ENCODE measurements around the gene ARSD.
"Not testable (repeated sequence)": the region's sequence is repeated elsewhere in the genome, so short reads cannot be mapped to it uniquely, and the experiment has no call there.

Gene ARSD

DNA sequence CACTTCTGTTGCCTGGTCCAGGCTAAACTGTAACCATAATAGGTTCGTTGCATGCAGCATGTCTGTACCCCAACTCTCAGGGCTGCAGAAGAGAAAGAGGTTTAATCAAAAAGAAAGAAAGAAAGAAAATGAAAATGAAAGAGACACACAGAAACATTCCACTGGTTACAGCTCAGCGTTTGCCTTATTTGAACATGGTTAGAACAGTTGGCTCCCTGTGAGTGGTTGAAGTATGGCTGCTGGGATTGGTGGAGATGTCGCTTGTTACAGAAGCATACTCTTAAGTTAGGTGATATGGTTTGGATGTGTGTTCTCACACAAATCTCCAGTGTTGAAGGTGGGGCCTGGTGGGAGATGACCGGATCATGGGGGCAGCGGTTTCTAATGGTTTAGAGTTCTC is 36.3 kb downstream of the ARSD start:
- DNase-seq (ENCODE audit: low read depth in 2 of 2): no peak

DNA sequence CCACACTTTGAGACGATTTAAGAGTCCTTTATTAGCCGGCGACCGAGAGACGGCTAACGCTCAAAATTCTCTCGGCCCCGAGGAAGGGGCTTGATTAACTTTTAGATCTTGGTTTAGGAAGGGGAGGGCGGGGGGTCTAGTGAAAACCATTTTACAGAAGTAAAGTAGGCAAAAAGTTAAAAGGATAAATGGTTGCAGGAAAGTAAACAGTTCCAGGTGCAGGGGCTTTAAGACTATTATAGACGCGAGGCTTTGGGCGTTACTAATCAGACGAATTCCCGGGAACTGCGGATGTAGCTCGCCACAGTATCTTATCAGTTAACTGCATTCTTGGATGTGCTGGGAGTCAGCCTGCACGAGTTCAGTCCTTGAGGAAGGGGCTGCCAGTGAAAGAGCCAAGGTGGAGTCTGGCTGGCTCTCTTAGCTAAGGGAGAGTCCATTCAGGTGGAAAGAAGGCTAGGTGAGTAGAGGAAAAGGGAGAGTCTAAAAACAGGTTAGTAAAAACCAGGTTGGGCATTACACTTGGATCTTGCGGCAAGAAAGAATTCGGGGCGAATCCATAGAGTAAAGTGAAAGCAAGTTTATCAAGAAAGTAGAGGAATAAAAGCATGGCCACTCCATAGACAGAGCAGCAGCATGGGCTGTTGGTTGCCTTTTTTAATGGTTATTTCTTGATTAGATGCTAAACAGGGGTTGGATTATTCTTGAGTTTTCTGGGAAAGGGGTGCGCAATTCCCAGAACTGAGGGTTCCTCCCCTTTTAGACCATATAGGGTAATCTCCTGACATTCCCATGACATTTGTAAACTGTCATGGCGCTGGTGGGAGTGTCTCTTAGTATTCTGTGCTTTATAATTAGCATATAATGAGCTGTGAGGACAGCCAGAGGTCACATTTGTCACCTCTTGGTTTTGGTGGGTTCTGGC is 38.3 kb downstream of the ARSD start:
- DNase-seq (ENCODE audit: low read depth in 2 of 2): not testable (repeated sequence)

DNA sequence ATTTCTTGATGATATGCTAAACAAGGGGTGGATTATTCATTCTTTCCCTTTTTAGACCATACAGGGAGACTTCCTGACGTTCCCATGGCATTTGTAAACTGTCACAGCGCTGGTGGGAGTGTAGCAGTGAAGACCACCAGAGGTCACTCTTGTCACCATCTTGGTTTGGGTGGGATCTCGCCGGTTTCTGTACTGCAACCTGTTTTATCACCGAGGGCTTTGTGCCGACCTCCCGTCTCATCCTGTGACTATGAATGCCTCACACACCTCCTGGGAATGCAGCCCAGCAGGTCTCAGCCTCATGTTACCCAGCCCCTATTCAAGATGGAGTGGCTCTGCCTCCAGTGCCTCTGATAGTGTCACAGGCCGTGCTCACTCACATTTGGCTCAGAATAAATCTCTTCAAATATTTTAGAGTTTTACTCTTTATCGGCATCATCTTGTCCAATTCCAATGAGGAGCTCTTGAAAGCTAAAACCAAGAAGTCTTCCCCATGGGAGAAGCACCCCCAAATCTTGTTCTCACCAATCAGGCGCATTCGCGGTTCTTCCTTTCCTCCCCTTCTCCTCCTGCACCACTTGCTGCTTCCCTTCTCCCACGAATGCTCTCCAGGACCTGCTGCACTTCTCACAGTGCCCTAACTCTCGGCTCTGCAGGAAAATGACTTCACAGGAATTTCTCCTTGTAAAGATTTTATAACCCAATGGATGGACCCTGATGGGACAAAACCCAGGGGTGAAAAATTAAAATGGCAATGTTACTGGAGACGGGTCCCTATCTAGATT is 39.2 kb downstream of the ARSD start:
- not testable (repeated sequence) for DNase-seq (ENCODE audit: low read depth in 2 of 2)

DNA sequence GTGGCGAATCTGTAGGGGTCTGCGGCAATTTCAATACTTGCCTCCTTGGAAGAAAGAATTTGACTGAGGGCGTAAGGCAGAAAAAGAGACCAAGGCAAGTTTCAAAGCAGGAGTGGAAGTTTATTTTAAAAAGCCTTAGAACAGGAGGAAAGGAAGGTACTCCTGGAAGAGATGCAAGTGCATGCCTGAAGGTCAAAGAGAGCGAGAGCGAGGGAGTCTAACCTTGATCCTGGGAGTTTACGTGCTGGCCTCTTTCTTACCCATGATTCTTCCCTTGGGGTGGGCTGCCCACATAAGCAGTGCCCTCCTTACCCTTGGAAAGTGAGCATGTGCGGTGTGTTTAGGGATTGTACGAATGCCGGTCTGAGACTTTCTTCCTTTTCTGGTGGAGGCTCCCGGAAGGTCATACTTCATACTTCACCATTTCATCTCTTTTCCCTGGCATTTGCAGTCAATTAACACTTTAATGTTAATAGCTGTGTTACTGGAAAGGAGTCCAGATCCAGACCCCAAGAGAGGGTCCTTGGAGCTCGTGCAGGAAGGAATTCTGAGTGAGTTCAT is 40.0 kb downstream of the ARSD start:
- DNase-seq (ENCODE audit: low read depth in 2 of 2): no peak

GRCh38 chrX:2888309-2888708 is 40.8 kb downstream of the ARSD start:
- DNase-seq (ENCODE audit: low read depth in 2 of 2): no peak

DNA sequence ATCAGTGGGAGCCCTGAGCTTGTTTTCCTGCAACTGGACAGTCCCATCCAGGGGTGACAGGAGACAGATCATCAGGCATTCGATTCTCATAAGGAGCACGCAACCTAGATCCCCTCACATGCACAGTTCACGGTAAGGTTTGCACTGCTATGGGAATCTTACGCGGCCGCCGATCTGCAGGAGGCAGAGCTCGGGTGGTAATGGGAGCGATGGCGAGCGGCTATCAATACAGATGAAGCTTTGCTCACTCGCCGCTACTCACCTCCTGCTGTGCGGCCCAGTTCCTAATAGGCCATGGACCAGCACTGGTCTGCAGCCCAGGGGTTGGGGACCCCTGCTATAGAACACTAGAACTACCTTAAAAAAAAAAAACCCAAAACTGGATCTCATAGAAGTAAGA is 45.4 kb downstream of the ARSD start:
- no peak for DNase-seq (ENCODE audit: low read depth in 2 of 2)

DNA sequence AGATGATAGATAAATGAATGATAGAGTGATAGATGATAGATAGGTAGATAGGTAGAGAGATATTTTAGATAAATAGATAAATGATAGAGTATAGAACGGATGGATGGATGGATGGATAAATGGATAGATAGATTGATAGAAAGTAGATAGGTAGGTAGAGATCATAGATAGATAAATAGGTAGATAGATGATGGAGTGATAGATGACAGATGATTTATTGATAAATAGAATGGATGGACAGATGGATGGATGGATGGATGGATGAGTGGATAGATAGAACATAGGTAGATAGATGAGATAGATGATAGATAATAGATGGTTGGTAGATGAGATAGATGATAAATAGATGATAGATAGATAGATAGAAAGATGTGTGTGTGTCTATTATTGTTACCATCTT is 49.5 kb downstream of the ARSD start:
- no peak for DNase-seq (ENCODE audit: low read depth in 2 of 2)

GRCh38 chrX:2878563-2878962 is 50.6 kb downstream of the ARSD start:
- no peak for DNase-seq (ENCODE audit: low read depth in 2 of 2)

DNA sequence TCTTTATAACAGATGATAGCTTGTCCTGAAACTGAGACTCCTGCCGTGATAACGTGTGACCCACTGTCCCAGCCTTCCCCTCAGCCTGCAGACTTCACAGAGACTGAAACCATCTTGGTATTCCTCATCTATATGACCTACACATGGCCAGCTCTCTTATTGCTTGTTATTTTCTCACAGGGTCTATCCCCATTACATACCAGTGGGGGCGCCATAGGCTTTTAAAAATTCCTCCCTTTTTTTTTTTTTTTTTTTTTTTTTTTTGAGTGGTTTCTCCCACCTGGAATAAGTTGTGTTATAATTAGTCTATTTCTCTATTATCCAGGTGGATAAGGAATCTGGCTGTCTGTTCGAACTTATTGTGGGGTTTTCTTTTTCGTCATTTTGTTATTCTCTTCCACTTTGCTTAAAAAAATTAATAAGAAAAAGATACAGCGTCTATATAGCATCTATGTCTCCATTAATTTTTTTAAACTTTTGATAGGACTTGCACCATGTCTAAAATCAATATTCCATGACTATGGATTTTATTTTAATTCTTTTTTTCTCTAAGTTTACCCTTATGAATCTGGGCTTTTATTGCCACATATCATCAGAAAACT is 53.2 kb downstream of the ARSD start:
- no peak for DNase-seq (ENCODE audit: low read depth in 2 of 2)

DNA sequence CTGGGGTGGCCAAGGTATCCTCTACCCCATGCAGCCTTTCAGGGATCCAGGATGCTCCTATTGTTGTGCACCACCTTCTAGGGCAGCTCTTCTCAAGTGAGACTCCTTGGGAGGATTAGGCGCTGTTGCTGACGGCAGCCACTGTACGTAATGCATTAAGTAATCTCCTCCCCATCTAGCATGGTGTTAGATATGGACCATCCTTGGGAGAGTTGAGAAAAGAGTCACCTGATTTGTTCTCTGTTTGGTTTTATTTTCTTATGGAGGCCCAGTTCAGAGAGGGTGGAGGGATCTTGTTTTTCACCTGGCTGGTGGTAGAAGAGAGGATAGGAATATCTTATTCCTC is 54.0 kb downstream of the ARSD start:
- DNase-seq (ENCODE audit: low read depth in 2 of 2): no peak

- no peak for DNase-seq (ENCODE audit: low read depth in 2 of 2)
Observed at GRCh38 chrX:2874222-2875135, 54.7 kb downstream of the ARSD start.

GRCh38 chrX:2872671-2873277 is 56.4 kb downstream of the ARSD start:
- DNase-seq (ENCODE audit: low read depth in 2 of 2): no peak

DNA sequence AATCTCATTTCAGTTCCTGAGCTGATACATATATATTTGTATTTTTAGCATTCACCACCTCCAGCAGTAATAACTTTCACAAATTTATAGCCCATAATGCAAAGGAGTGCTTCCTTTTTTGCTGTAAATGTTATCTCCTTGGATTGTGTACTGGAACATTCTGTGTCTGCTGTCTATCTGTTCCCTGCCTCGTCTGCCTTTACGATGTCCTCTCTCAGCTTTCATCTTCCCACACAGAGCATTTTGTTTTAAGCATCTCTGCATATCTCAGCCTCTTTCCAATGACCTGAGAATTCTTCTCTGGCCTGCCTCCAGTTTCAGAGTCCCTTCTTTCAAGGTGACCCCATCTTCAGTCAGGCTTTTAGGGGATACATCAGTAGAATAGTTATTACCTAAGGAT is 57.3 kb downstream of the ARSD start:
- DNase-seq (ENCODE audit: low read depth in 2 of 2): no peak

- no peak for DNase-seq (ENCODE audit: low read depth in 2 of 2)
Observed at GRCh38 chrX:2870650-2871049, 58.5 kb downstream of the ARSD start.

GRCh38 chrX:2867206-2867605 is 61.9 kb downstream of the ARSD start:
- no peak for DNase-seq (ENCODE audit: low read depth in 2 of 2)

DNA sequence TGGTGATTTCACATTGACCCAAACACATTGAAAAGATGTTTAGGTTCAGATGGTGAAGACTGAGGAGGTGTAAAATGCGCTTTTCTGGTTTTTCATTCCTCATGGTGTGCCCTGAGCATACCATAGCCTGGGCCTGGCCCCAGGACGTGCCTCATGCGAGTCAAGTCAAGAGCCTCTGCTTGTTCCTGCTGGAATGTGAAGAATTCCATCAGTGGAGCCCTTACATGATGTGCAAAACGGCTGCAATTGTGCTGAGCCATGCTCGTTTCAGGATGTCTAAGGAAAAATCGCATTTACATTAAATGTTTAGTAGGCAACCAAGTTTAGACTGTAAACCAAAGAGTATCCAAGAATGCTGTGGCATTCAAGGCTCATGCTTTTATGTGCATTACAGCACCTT is 65.5 kb downstream of the ARSD start:
- DNase-seq (ENCODE audit: low read depth in 2 of 2): no peak

DNA sequence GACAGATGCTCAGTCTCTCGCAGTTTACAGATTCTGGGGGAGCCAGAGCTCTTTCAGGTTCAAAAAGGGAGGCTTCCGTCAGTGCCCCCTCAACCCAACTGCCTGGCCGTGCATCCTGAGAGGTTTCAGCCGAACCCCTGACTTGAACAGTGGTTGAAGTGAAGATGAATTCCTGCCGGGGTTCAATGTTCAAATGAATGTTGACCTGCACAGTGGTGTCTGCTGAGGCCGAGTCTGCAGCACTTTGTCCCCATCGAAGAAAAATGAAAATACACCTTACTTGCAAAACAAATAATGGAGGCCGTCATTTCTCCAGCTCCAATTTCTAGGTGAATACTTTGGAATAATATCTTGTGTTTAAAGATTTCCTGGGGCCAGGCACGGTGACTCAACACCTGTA is 66.7 kb downstream of the ARSD start:
- no peak for DNase-seq (ENCODE audit: low read depth in 2 of 2)

DNA sequence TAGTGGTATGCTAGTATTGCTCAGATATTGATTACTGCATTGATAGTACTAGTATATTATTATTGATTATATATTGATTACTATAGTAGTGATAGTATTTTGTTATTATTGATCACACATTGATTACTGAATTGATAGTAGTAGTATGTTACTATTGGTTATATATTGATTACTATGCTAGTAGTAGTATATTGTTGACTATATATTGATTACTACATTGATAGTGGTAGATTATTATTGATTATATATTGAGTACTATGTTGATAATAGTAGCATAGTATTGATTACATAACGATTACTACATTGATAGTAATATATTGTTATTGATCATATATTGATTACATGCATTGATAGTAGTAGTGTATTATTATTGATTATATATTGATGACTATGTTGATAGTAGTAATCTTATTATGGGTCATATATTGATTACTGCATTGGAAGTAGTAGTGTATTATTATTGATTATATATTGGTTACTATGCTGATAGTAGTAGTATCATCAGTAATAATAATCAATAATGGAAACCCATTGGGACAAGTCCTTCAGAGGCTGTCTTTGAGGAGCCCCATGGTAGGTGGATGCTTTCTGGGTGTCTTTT is 69.8 kb downstream of the ARSD start:
- no peak for DNase-seq (ENCODE audit: low read depth in 2 of 2)

- no peak for DNase-seq (ENCODE audit: low read depth in 2 of 2)
Observed at GRCh38 chrX:2857566-2857965, 71.6 kb downstream of the ARSD start.

GRCh38 chrX:2855761-2856160 is 73.4 kb downstream of the ARSD start:
- DNase-seq (ENCODE audit: low read depth in 2 of 2): no peak
